Kidney (tissue), 14 donors: Measurements from ENCODE around the gene SOX2. TPM values are rescaled to one million over a fixed set of nuclear protein-coding genes. Genes with fewer than 3 reads are reported as not detected.
A peak's percentile ranks its signal among the peaks of the same experiment; 100 is the strongest.

Source experiments
- DNase-seq, 5 donors: peaks; one replicate each; pipeline ENCODE4 v3.0.0-alpha.2; 2013 to 2020
- FAIRE-seq: peaks from 2 replicates; lab custom pipeline; 2012; peaks lifted over from hg19 to GRCh38; lab: Jason Lieb, UNC
- H3K27ac ChIP-seq, 2 donors: one replicate each; pipeline ENCODE4 v1.7.0; 2013; ENCODE audit warnings: low read depth in 2 of 2, low read length in 2 of 2, inconsistent platforms in 1 of 2
- H3K27me3 ChIP-seq: one replicate; pipeline ENCODE4 v1.7.1; 2013; ENCODE audit warnings: low read length, inconsistent platforms; ENCODE audit not compliant: control insufficient read depth, insufficient read depth
- H3K36me3 ChIP-seq, 3 donors: one replicate each; pipeline versions ENCODE4 v1.7.0 to v1.7.1; 2013; ENCODE audit warnings: low read length in 3 of 3, control low read depth in 1 of 3, inconsistent platforms in 1 of 3; ENCODE audit not compliant: insufficient read depth in 3 of 3, control insufficient read depth in 2 of 3
- H3K4me1 ChIP-seq, 3 donors: one replicate each; pipeline versions ENCODE4 v1.7.0 to v1.7.1; 2013; ENCODE audit warnings: low read length in 3 of 3, inconsistent platforms in 1 of 3, low read depth in 1 of 3; ENCODE audit not compliant: control insufficient read depth in 2 of 3, insufficient read depth in 2 of 3
- H3K4me3 ChIP-seq, 3 donors: one replicate each; pipeline versions ENCODE4 v1.7.0 to v1.8.1; 2013; ENCODE audit warnings: low read length in 3 of 3, control low read depth in 1 of 3, inconsistent platforms in 1 of 3
- H3K9ac ChIP-seq, 3 donors: one replicate each; pipeline versions ENCODE4 v1.7.0 to v1.7.1; 2013; ENCODE audit warnings: low read length in 3 of 3, control low read depth in 1 of 3, inconsistent platforms in 1 of 3
- H3K9me3 ChIP-seq, 3 donors: one replicate each; pipeline versions ENCODE4 v1.7.0 to v1.7.1; 2013; ENCODE audit warnings: low read length in 3 of 3, control low read depth in 1 of 3, inconsistent platforms in 1 of 3; ENCODE audit not compliant: control insufficient read depth in 2 of 3, insufficient read depth in 1 of 3
- CTCF ChIP-seq: IDR thresholded peaks from 3 replicates; pipeline ENCODE4 v1.5.1; 2012; ENCODE audit warnings: mild to moderate bottlenecking, moderate library complexity, borderline replicate concordance; ENCODE audit not compliant: insufficient read depth; ENCODE audit errors: extremely low read depth
- intact Hi-C: fragments of 100-400 bp; cut with DNase I; formaldehyde crosslinking; loops from one replicate; pipeline ENCODE4 v1.11.1; 2022
- polyA plus RNA-seq: library from polyadenylated mRNA; stranded (reverse); fragments of 350-450 nt; fragmentation: Illumina TruSeq; extraction: RNeasy Lipid Tissue Mini Kit (QIAGEN cat#74804); gene quantifications from one replicate; pipeline ENCODE4 v1.2.3, GENCODE V29; 2014; ENCODE audit warnings: low read depth, low replicate concordance; ENCODE audit not compliant: insufficient read depth
- total RNA-seq: library from RNA; stranded (reverse); fragmentation: NEBNext Ultra II Directional; extraction: Animal tissue kit (Norgen Biotek cat#: 25700); gene quantifications from one replicate; pipeline ENCODE4 v1.2.1, GENCODE V29; 2021
- donor health status: control.
- donor health status: control.
- donor health status: control.
- donor health status: control.
- donor health status: control.
- donor health status: DM: yes; HTN: yes; CAD: no.
- donor health status: Normal renal cell carcinoma (clear cell type).

Gene SOX2
- total and polyA plus RNA-seq, 2 donors from 2014 or later, result 0.13 TPM; not detected in 1

- Histone ChIP-seq H3K4me3 (no peak overlapping the region), H3K27me3 (peaks cover 92% of the 10 kb centered on the region), H3K9me3 (no peaks in the 10 kb centered on the region), H3K27ac (no peak overlapping the region), H3K9ac (no peak overlapping the region), H3K4me1 (peaks cover 0 to 4% (median 0%) of the 10 kb centered on the region in 3 donors), H3K36me3 (no peaks in the 10 kb centered on the region)
- DNase-seq, result peak in 1 of 5 donors; percentile 10
- TF ChIP-seq CTCF, result no peak
- intact Hi-C loops, result no loop called here
- no peak for FAIRE-seq
Measured at GRCh38 chr3:181725131-181725731, 13.5 kb downstream of the SOX2 start.

- FAIRE-seq (no peak), DNase-seq (peak in 1 of 5 donors; percentile 60)
- intact Hi-C loops, result no loop called here
- Histone ChIP-seq H3K4me1 (peaks cover 0 to 4% (median 0%) of the 10 kb centered on the region in 3 donors), H3K9ac (no peak overlapping the region), H3K36me3 (no peaks in the 10 kb centered on the region), H3K27me3 (peaks cover 92% of the 10 kb centered on the region), H3K27ac (no peak overlapping the region), H3K4me3 (no peak overlapping the region), H3K9me3 (no peaks in the 10 kb centered on the region)
- no peak for TF ChIP-seq CTCF
Measured at GRCh38 chr3:181725830-181726229, 14.1 kb downstream of the SOX2 start.

GRCh38 chr3:181726351-181727330, 14.9 kb downstream of the SOX2 start:
- intact Hi-C loops, result no loop called here
- Histone ChIP-seq H3K9me3 (no peaks in the 10 kb centered on the region), H3K36me3 (no peaks in the 10 kb centered on the region), H3K4me3 (peak overlapping the region in 2 of 3 donors; percentile 6 to 42), H3K4me1 (peaks cover 0 to 4% (median 0%) of the 10 kb centered on the region in 3 donors), H3K27me3 (peaks cover 88% of the 10 kb centered on the region), H3K27ac (no peak overlapping the region), H3K9ac (no peak overlapping the region)
- no peak for TF ChIP-seq CTCF
- FAIRE-seq, result no peak
- peak in 2 of 5 donors; percentile 43 to 63 for DNase-seq
